Measurements from ENCODE around the gene C20orf144.

C20orf144 gene

DNA sequence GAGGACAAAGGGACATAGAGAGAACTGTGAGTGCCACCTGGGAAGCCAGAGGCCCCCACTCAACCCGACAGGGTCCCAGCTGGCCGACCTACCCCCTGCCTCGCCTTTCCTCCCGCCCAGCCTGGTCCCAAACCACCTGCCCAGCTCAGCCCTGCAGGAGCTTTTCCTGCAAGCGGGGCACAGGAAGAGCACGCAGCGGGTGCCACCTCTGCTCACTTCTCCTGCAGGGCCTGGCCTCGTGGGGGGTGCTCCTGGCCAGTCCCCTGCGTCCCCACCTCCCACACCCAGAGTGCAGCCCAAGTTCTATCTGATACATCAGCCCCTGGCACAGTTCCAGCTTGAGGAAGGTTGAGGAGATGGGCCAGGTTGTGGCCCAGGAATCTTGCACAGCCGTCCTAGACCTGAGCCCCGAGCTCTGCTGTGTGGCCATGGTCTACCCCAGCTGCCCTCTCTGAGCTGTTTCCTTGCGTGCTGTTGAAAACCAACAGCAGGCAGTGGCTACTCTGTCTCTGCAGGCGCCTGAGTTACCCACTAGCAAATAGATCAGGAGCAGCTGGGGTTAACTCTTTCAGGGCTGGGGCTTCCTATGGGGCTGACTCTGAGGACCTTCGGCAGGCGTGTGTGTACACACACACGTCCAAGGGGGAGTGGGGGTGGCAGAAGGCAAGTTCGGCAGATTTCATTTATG lies 10.4 kb downstream of the C20orf144 start:
- 56 to 72% methylated on average over 11 to 16 of the region's 17 CpGs for WGBS, 2 experiments (ENCODE audit: insufficient coverage in 2 of 2)
- Histone ChIP-seq H3K4me1 (ENCODE audit: control insufficient read depth, insufficient read depth, low read length, poor library complexity, severe bottlenecking) (peaks cover 23% of the 10 kb centered on the region), H3K36me3 (ENCODE audit: control insufficient read depth, insufficient read depth, low read length) (peaks cover 61% of the 10 kb centered on the region), H3K4me3 (ENCODE audit: extremely low read depth, insufficient read depth, low read length, poor library complexity, severe bottlenecking) (peak overlapping the region; percentile 69), H3K9me3 (ENCODE audit: control insufficient read depth, low read length) (no peaks in the 10 kb centered on the region), H3K27ac (ENCODE audit: low read depth, low read length, severe bottlenecking) (no peak overlapping the region)

DNA sequence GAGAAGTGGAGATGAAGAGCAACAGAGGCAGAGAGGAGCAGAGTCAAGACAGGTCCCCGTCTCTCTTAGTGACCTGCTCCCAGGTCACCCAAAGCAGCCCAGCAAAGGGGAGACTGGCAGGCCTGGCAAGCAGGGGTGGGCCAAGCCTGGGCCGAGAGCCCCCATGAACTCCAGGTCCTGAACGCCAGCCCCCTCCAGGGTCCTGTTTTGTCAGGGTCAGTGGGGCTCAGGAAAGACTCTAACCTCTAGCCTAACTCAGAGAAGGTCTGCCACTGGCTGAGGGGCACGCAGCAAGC lies 10.9 kb downstream of the C20orf144 start:
- 54 to 71% methylated on average over 3 to 4 of the region's 4 CpGs for WGBS, 2 experiments (ENCODE audit: insufficient coverage in 2 of 2)
- Histone ChIP-seq H3K9me3 (ENCODE audit: control insufficient read depth, low read length) (no peaks in the 10 kb centered on the region), H3K4me3 (ENCODE audit: extremely low read depth, insufficient read depth, low read length, poor library complexity, severe bottlenecking) (peak overlapping the region; percentile 69), H3K36me3 (ENCODE audit: control insufficient read depth, insufficient read depth, low read length) (peaks cover 66% of the 10 kb centered on the region), H3K27ac (ENCODE audit: low read depth, low read length, severe bottlenecking) (no peak overlapping the region), H3K4me1 (ENCODE audit: control insufficient read depth, insufficient read depth, low read length, poor library complexity, severe bottlenecking) (peaks cover 23% of the 10 kb centered on the region)

DNA sequence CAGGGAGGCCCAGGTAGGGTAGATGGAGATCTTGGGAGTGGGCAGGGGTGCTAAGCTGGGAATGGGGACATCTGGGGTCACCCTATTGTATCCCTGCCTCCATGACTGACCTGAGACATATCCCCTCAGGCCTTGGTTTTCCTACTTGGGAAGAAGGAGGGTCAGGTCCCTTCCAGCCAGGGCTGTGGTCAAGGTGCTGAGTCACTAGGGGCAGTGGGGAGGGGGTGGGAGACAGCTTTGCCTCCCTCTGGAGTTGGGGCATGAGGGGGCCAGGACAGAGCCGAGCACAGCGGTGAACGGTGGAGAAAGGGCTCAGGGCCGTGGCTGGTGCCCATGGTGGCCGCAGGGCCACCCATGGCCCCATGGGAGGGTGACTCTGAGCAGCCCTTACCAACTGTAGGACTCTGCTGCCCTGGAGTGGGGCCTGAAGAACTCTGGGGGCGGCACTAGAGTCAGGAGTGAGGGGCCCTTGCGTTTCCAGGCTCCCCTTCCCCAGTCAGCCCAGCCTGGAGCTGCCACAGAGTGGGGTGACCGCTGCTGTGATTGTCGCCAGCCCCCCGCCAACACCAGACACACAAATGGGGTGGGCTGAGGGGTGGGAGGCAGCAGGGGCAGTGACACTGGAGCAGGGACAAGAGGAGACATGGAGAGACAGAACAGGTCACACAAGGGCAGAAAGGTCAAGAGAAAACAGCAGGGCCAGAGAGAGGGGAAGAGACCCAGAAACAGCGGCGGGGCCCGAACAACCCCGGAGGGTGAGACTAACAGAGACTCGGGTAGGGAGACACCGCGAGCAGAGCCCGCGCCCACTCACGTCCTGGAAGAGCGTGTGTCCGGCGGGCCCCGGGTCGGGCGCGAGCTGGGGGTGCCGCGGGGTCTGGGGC lies 11.5 kb downstream of the C20orf144 start:
- H3K4me1 ChIP-seq (ENCODE audit: control insufficient read depth, insufficient read depth, low read length, poor library complexity, severe bottlenecking) = peaks cover 23% of the 10 kb centered on the region
- peak overlapping the region; percentile 69 for H3K4me3 ChIP-seq (ENCODE audit: extremely low read depth, insufficient read depth, low read length, poor library complexity, severe bottlenecking)
- peaks cover 67% of the 10 kb centered on the region for H3K36me3 ChIP-seq (ENCODE audit: control insufficient read depth, insufficient read depth, low read length)
- WGBS, 2 experiments (ENCODE audit: insufficient coverage in 2 of 2) = 2 to 4% methylated on average over 15 to 26 of the region's 29 CpGs
- no peaks in the 10 kb centered on the region for H3K9me3 ChIP-seq (ENCODE audit: control insufficient read depth, low read length)
- peak overlapping the region; percentile 49 for H3K27ac ChIP-seq (ENCODE audit: low read depth, low read length, severe bottlenecking)

DNA sequence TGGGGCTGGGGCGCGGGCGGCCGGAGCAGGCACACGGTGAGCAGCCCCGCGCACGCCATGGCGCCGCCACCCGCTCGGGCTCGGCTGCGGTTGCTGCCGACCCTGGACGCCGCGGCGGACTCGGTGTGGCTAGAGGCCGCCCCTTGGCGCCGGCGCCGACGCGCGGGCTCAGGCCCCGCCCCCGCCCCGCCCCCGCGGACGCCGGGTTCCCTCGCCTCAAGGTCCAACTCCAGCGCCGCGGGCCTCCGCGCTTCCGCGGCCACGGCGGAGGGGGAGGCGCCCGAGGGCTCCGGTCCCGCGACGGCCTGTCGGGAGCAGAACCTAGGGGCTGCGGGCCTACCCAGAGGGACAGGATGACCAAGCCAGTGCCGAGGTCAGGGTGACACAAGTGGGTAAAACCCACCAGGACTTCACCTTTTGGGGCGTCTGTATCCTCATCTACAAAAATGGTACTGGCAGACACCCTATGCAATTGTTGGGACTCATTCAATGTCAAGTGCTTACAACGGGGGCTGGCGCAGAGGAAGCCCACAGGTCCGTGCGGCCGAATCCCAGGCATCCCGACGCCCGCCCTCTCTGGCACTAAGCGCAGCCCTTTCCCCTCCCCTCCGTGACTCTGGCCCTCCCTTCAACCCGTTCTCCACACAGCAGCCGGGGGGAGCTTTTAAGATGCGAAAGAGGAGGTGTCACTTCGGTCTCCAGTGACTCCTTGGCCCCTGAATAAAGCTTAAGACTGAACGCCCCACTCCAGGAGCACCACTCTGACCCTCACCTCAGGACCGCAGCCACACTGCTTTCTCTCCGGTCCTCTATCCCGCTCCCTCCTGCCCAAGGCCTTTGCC lies 12.4 kb downstream of the C20orf144 start, which contains the start of gene NECAB3:
NECAB3 (minus strand) TSS at position 135 of the 842 bp plus-strand sequence; CDS start at position 59, 76 bp downstream.
- peak within 1 kb of the TSS; percentile 69 for H3K4me3 ChIP-seq (ENCODE audit: extremely low read depth, insufficient read depth, low read length, poor library complexity, severe bottlenecking)
- H3K9me3 ChIP-seq (ENCODE audit: control insufficient read depth, low read length) = no peaks in the 10 kb centered on the region
- peak within 1 kb of the TSS; percentile 59 for H3K27ac ChIP-seq (ENCODE audit: low read depth, low read length, severe bottlenecking)
- peaks cover 23% of the 10 kb centered on the region for H3K4me1 ChIP-seq (ENCODE audit: control insufficient read depth, insufficient read depth, low read length, poor library complexity, severe bottlenecking)
- WGBS, 2 experiments (ENCODE audit: insufficient coverage in 2 of 2) = 3 to 4% methylated on average over 63 to 68 of the region's 73 CpGs
- peaks cover 66% of the 10 kb centered on the region for H3K36me3 ChIP-seq (ENCODE audit: control insufficient read depth, insufficient read depth, low read length)

DNA sequence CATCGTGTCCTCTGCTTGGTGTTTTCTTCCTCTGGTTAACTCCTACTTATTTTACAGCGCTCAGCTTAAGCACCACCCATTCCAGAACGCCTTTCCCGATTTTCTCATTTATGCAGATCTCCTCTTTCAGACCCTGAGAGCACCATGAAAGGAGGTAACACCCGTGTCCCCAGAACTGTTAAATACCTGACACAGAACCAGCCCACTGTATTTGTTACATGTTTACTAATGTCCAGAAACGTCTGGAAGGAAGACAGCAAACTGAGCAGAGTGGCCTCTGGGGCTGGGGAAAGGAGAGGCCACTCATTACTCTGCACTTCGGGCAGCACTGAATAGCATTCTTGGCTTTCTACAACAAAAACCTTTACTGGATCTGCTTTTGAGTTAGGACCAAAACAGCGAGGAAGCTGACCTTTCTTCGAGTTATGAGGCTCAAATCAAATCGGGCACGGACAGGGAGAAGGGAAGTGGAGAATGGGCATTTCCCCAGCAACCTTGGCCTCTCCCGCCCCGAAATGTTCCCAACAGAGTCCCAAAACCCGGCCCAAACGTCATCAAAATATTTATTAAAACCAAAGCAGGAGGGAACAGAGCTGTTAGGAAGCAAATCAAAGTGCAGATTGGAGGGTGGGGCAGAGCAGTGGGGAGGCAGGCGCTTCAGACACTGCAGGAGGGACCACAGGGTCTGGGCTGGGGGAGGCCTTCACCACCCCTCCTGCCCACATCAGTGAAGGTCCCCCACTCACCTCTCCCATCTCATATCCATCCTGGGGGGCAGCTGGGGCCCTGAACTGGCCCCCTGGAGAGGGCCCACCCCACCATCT lies 13.2 kb downstream of the C20orf144 start:
- no peaks in the 10 kb centered on the region for H3K9me3 ChIP-seq (ENCODE audit: control insufficient read depth, low read length)
- peak overlapping the region; percentile 59 for H3K27ac ChIP-seq (ENCODE audit: low read depth, low read length, severe bottlenecking)
- no peak overlapping the region for H3K4me3 ChIP-seq (ENCODE audit: extremely low read depth, insufficient read depth, low read length, poor library complexity, severe bottlenecking)
- peaks cover 23% of the 10 kb centered on the region for H3K4me1 ChIP-seq (ENCODE audit: control insufficient read depth, insufficient read depth, low read length, poor library complexity, severe bottlenecking)
- 36% methylated on average over 8 to 9 of the region's 16 CpGs for WGBS, 2 experiments (ENCODE audit: insufficient coverage in 2 of 2)
- peaks cover 62% of the 10 kb centered on the region for H3K36me3 ChIP-seq (ENCODE audit: control insufficient read depth, insufficient read depth, low read length)

DNA sequence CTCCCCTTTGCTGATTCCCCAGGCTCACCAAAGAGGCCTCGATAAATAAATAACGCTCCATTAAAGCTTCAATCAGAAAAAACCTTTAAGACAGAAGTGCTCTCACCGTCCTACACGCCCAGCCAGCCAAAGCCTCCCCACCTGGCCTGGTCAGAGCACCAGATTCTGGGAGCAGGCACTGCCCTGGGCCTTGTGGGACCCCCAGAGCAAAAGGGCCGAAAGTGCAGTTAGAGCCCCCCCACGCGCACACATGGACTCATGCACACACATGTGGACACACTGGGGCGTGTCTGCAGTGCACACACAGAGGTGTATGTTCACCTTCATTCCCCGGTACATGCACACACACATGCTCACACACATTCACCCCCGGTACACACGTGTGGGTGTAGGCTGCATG lies 14.0 kb downstream of the C20orf144 start:
- Histone ChIP-seq H3K4me1 (ENCODE audit: control insufficient read depth, insufficient read depth, low read length, poor library complexity, severe bottlenecking) (peaks cover 23% of the 10 kb centered on the region), H3K4me3 (ENCODE audit: extremely low read depth, insufficient read depth, low read length, poor library complexity, severe bottlenecking) (no peak overlapping the region), H3K9me3 (ENCODE audit: control insufficient read depth, low read length) (no peaks in the 10 kb centered on the region), H3K36me3 (ENCODE audit: control insufficient read depth, insufficient read depth, low read length) (peaks cover 57% of the 10 kb centered on the region), H3K27ac (ENCODE audit: low read depth, low read length, severe bottlenecking) (no peak overlapping the region)
- 95 to 98% methylated on average over 8 to 9 of the region's 11 CpGs for WGBS, 2 experiments (ENCODE audit: insufficient coverage in 2 of 2)

DNA sequence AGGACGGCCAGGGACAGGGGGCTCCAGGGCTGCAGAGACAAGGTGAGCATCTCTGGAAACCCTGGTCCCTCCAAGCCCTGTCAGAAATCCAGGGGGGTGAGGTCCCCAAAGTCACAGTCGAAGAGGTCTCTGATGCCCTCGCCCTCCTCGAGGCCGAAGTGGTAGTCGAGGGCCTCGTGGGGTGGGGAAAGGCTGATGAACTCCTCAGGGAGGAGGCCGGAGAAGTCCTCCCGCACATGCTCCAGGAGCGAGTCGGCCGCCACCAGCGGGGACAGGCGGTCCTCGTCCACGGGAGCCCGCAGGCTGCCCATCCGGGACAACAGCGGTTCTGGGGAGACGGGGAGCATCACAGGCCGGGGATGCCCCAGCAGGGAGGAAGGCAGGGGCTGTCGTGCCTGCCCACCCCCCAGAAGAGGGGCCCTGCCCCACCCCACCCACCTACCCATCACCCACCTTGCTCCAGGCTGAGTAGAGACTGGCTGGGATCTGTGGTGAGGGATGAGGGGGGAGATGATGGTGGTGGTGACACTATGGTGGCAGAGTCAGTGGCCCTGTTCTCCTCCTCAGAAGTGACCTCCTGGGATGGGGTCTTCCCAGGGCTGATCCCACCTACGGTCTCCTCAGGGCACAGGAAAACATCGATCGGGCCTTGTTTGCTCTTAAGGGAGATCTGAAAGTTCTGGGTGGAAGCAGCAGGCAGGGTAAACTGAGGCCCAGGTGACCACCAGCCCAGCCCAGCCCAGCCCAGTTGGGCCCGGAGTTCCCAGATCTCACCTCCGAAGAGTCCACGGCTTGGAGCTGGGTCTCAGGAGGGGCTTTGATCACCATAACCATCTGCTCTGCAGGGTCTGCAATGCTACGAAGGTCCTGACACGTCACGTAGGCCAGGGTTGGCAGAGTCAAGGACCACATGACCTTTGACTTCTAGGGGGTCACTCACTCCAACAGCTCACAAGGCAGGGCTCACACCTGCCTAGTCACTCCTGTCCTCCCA lies 14.8 kb downstream of the C20orf144 start:
- Histone ChIP-seq H3K27ac (ENCODE audit: low read depth, low read length, severe bottlenecking) (no peak overlapping the region), H3K9me3 (ENCODE audit: control insufficient read depth, low read length) (no peaks in the 10 kb centered on the region), H3K4me1 (ENCODE audit: control insufficient read depth, insufficient read depth, low read length, poor library complexity, severe bottlenecking) (peaks cover 23% of the 10 kb centered on the region), H3K36me3 (ENCODE audit: control insufficient read depth, insufficient read depth, low read length) (peaks cover 49% of the 10 kb centered on the region), H3K4me3 (ENCODE audit: extremely low read depth, insufficient read depth, low read length, poor library complexity, severe bottlenecking) (no peak overlapping the region)
- 95 to 96% methylated on average over 28 of the region's 31 CpGs for WGBS, 2 experiments (ENCODE audit: insufficient coverage in 2 of 2)

DNA sequence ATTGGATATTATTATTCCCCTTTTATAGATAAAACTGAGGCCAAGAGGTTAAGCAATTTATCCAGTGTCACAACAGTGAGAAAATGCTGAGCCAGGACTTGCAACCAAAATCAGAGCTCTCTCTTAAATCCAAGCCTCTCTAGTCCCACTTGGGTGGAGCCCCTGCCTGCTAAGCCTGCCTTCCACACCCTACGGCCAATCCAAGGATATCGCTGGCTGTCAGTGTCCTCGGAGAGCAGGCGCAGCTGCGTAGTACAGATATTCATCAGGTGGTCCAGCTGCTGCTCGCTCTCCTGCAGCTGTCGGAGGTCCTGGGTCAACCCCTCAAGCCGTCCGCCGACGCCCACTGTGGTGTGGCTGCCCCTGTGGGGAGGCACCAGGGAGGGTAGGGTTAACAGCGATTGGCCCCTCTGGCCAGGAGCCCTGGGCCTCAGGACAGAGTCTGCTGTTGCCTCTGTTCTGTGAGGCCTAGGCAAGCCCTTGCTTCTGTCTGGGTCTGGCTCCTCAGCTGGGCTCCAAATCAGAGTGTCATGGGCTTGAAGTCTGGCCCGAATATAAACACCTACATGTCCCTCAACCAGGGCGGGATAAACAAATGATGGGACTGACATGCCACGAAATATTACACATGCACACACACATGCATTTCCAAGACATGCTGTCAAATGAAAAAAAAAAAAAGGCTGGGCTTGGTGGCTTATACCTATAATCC lies 16.0 kb downstream of the C20orf144 start:
- peaks cover 16% of the 10 kb centered on the region for H3K4me1 ChIP-seq (ENCODE audit: control insufficient read depth, insufficient read depth, low read length, poor library complexity, severe bottlenecking)
- peaks cover 45% of the 10 kb centered on the region for H3K36me3 ChIP-seq (ENCODE audit: control insufficient read depth, insufficient read depth, low read length)
- H3K27ac ChIP-seq (ENCODE audit: low read depth, low read length, severe bottlenecking) = no peak overlapping the region
- H3K4me3 ChIP-seq (ENCODE audit: extremely low read depth, insufficient read depth, low read length, poor library complexity, severe bottlenecking) = no peak overlapping the region
- H3K9me3 ChIP-seq (ENCODE audit: control insufficient read depth, low read length) = no peaks in the 10 kb centered on the region
- 94 to 95% methylated on average over 13 to 15 of the region's 15 CpGs for WGBS, 2 experiments (ENCODE audit: insufficient coverage in 2 of 2)

All from mesodermal cell (in vitro differentiated cells).